MM.1S (cell line): ENCODE measurements around the gene CHD6.

Experiments used
- DNase-seq: peaks from one replicate; pipeline ENCODE4 v3.0.0-alpha.2; 2015
- H2AFZ ChIP-seq: fragments of 300-600 bp; sonication (generic); 2 replicates; pipeline ENCODE4 v1.6.0; 2016; ENCODE audit warnings: antibody characterized with exemption, low read length
- H3F3A ChIP-seq: fragments of 300-600 bp; sonication (generic); 2 replicates; pipeline ENCODE4 v1.6.1; 2016; ENCODE audit warnings: mild to moderate bottlenecking, antibody characterized with exemption, low read length, moderate library complexity, mixed read lengths; ENCODE audit not compliant: insufficient read depth
- H3K27ac ChIP-seq: fragments of 300-600 bp; sonication (generic); 2 replicates; pipeline ENCODE4 v1.5.1; 2016; ENCODE audit warnings: mild to moderate bottlenecking, low read length
- H3K27me3 ChIP-seq: fragments of 300-600 bp; sonication (generic); replicated peaks from 2 replicates; pipeline ENCODE4 v1.6.0; 2016; ENCODE audit warnings: low read length; ENCODE audit not compliant: insufficient read depth
- H3K36me3 ChIP-seq: fragments of 300-600 bp; sonication (generic); replicated peaks from 2 replicates; pipeline ENCODE4 v1.6.1; 2016; ENCODE audit warnings: mild to moderate bottlenecking, low read length, mixed read lengths; ENCODE audit not compliant: insufficient read depth
- H3K4me1 ChIP-seq: fragments of 300-600 bp; sonication (generic); 2 replicates; pipeline ENCODE4 v1.6.1; 2016; ENCODE audit warnings: low read length, mixed read lengths
- H3K4me2 ChIP-seq: fragments of 300-600 bp; sonication (generic); 2 replicates; pipeline ENCODE4 v1.6.0; 2016; ENCODE audit warnings: low read depth, low read length
- H3K4me3 ChIP-seq: fragments of 300-600 bp; sonication (generic); 2 replicates; pipeline ENCODE4 v1.5.1; 2016; ENCODE audit warnings: low read length, mixed read lengths
- H3K79me2 ChIP-seq: fragments of 300-600 bp; sonication (generic); 2 replicates; pipeline ENCODE4 v1.6.1; 2016; ENCODE audit warnings: mixed run types, low read length, mixed read lengths
- H3K9ac ChIP-seq: fragments of 300-600 bp; sonication (generic); 2 replicates; pipeline ENCODE4 v1.6.1; 2016; ENCODE audit warnings: low read length, mixed read lengths
- H3K9me2 ChIP-seq: fragments of 300-600 bp; sonication (generic); replicated peaks from 2 replicates; pipeline ENCODE4 v1.6.1; 2016; ENCODE audit warnings: mild to moderate bottlenecking, low read length, mixed read lengths; ENCODE audit not compliant: insufficient read depth
- H3K9me3 ChIP-seq: fragments of 300-600 bp; sonication (generic); replicated peaks from 2 replicates; pipeline ENCODE4 v1.6.1; 2016; ENCODE audit warnings: mild to moderate bottlenecking, low read length, mixed read lengths; ENCODE audit not compliant: insufficient read depth
- H4K20me1 ChIP-seq: fragments of 300-600 bp; sonication (generic); 2 replicates; pipeline ENCODE4 v1.6.1; 2016; ENCODE audit warnings: mild to moderate bottlenecking, low read length, moderate library complexity, mixed read lengths; ENCODE audit not compliant: insufficient read depth
- EZH2 ChIP-seq: fragments of 300-600 bp; sonication (generic); optimal IDR thresholded peaks from 2 replicates; pipeline ENCODE3; 2017; ENCODE audit warnings: low read depth, mild to moderate bottlenecking, antibody characterized with exemption, low read length, mixed read lengths
- EZH2phosphoT487 ChIP-seq: fragments of 300-600 bp; sonication (generic); IDR thresholded peaks from 2 replicates; pipeline ENCODE4 v1.6.1; 2018; ENCODE audit warnings: antibody characterized with exemption, low read length
- TF ChIP-seq, protein P1 (sequence below): fragments of 300-600 bp; sonication (generic); IDR thresholded peaks from 2 replicates; pipeline ENCODE4 v1.5.1; 2016; ENCODE audit warnings: antibody characterized with exemption, low read length, mixed read lengths

CHD6 gene

DNA sequence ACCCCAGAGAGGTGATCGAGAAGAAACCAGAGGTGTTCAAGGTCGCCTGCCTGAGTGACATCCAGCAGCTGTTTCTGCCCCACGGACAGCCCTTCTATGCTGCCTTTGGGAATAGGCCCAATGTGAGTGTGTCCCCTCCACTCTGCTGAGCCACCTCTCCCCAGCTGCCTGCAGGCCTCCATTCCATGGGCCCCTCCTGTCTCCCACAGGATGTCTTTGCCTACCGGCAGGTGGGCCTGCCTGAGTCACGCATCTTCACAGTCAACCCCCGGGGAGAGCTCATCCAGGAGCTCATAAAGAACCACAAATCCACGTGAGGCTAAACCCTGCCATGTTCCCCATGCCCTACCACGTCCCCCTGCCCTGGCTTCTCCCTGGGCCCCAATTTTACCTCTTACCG lies 259.9 kb downstream of the CHD6 start:
- H3K27me3 ChIP-seq = no peaks in the 10 kb centered on the region

DNA sequence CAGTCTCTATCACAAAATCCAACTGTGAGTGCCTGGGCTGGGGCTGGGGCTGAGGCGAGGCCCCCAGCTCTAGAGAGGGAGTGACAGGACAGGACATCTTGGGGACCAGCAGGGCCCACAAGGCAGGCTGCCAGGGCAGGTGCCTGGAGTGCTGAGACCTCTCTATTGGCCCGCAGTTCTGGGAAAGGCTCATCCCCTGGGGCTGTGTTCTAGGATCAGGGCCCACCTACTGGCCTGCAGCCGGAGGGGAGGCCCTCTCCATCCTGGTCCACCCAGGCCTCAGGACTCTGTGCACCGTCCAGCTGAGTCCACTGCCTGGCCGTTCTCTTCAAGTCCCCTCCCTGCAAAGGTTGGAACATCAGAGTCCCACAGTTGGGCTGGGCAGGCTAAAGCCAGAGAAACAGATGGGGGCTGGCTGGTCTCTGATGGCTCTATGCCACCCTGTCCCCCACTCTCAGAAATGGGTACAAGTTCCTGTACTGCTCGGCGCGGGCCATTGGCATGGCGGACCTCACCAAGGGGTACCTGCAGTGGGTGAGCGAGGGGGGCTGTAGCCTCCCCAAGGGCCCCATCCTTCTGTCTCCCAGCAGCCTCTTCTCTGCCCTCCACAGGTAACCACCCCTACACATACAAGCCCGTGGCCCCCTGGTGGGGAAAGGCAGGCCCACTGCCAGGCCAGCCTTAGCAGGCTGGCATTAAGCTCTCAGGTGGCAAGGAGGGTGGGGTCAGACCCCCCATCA lies 260.6 kb downstream of the CHD6 start:
- no peaks in the 10 kb centered on the region for H3K9me3 ChIP-seq
- H3K27me3 ChIP-seq = no peaks in the 10 kb centered on the region
- H3K79me2 ChIP-seq = no peaks in the 10 kb centered on the region
- no peaks in the 10 kb centered on the region for H3K9me2 ChIP-seq
- no peak for TF ChIP-seq EZH2phosphoT487
- TF ChIP-seq, protein P1, sequence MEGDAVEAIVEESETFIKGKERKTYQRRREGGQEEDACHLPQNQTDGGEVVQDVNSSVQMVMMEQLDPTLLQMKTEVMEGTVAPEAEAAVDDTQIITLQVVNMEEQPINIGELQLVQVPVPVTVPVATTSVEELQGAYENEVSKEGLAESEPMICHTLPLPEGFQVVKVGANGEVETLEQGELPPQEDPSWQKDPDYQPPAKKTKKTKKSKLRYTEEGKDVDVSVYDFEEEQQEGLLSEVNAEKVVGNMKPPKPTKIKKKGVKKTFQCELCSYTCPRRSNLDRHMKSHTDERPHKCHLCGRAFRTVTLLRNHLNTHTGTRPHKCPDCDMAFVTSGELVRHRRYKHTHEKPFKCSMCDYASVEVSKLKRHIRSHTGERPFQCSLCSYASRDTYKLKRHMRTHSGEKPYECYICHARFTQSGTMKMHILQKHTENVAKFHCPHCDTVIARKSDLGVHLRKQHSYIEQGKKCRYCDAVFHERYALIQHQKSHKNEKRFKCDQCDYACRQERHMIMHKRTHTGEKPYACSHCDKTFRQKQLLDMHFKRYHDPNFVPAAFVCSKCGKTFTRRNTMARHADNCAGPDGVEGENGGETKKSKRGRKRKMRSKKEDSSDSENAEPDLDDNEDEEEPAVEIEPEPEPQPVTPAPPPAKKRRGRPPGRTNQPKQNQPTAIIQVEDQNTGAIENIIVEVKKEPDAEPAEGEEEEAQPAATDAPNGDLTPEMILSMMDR = no peak
- TF ChIP-seq EZH2 = no peak
- no peak for DNase-seq
- no peak overlapping the region for H3K27ac ChIP-seq
- no peak overlapping the region for H2AFZ ChIP-seq
- no peaks in the 10 kb centered on the region for H3K4me1 ChIP-seq
- no peak overlapping the region for H3K4me3 ChIP-seq
- H3K36me3 ChIP-seq = no peaks in the 10 kb centered on the region
- no peak overlapping the region for H3K4me2 ChIP-seq
- H3K9ac ChIP-seq = no peak overlapping the region
- no peaks in the 10 kb centered on the region for H3F3A ChIP-seq
- H4K20me1 ChIP-seq = no peaks in the 10 kb centered on the region

More for the DNA sequence above, 259.9 kb downstream of the CHD6 start:
- no peak for DNase-seq
- Histone ChIP-seq H3F3A (no peaks in the 10 kb centered on the region), H3K9me2 (no peaks in the 10 kb centered on the region), H3K27ac (no peak overlapping the region), H4K20me1 (no peaks in the 10 kb centered on the region), H3K4me1 (no peaks in the 10 kb centered on the region), H3K4me2 (no peak overlapping the region), H3K9me3 (no peaks in the 10 kb centered on the region), H3K79me2 (no peaks in the 10 kb centered on the region), H2AFZ (no peak overlapping the region), H3K36me3 (no peaks in the 10 kb centered on the region), H3K9ac (no peak overlapping the region), H3K4me3 (no peak overlapping the region)
- TF ChIP-seq EZH2phosphoT487 = no peak
- TF ChIP-seq, protein P1 = no peak
- TF ChIP-seq EZH2 = no peak

DNA sequence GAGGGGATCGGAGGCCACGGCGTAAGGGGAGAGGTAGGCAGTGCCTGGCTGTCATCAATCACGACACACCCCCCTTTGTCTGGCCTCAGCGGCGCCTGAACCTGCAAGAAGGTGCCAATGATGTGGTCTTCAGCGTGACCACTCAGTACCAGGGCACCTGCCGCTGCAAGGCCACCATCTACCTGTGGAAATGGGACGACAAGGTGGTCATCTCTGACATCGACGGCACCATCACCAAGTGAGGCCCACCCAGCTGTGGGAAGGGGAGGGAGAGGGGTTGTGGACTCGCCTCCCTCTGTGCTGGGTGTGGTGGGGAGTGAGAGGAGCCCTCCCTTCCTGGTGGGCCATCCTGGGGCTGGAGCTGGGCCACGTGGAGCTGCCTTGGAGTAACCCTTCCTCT lies 261.2 kb downstream of the CHD6 start:
- no peaks in the 10 kb centered on the region for H3K27me3 ChIP-seq
- H4K20me1 ChIP-seq = no peaks in the 10 kb centered on the region
- no peaks in the 10 kb centered on the region for H3K79me2 ChIP-seq
- no peak overlapping the region for H3K9ac ChIP-seq
- H3K4me3 ChIP-seq = no peak overlapping the region
- no peak overlapping the region for H3K27ac ChIP-seq
- no peaks in the 10 kb centered on the region for H3K9me2 ChIP-seq
- H3K4me2 ChIP-seq = no peak overlapping the region
- no peaks in the 10 kb centered on the region for H3K4me1 ChIP-seq
- H3K36me3 ChIP-seq = no peaks in the 10 kb centered on the region
- TF ChIP-seq, protein P1 = no peak
- TF ChIP-seq EZH2phosphoT487 (no peak), EZH2 (no peak)
- H2AFZ ChIP-seq = no peak overlapping the region
- H3K9me3 ChIP-seq = no peaks in the 10 kb centered on the region
- H3F3A ChIP-seq = no peaks in the 10 kb centered on the region
- no peak for DNase-seq
